ENCODE measurements around the gene LCE4A.

DNA sequence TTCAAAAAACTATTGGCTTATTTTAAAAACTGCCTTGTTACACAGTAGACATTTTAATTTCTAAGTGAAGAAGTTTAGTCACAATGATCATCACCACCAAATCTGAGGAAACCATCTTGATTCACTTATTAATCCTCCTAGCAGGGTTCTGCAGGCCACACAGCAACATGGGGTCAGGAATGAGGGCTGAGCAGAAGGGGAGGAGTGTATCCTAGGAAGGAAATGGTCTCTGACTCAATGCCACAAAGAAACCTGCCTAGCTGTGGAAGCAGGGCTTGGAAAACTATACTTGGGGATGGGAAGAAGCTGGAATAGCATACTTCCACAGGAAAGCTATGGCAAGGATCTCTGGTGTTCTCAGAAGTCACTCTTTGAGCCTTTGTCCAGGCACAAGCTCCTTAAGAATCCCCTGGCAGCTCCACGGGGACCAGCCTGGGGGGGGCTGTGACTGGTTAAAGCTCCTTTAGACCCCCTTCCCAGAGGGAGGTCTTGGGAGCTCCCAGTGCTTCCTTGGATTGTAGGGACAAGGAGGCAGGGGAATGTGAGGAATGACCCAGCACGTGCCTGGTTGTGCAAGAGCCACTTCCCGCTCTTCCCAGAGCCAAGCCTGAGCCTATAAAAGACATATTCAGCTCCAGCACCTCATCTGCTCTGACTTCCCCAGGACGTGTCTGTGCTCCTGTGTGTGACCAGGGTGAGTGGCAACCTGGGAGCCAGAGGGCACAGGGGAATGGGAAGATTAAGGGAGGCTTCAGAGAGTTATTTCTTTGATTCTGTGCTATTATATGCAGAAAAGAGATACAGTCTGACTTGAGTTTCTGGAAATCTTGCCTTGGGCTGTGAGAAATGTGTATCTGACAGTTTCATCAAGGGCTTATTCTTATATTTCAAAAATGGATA, 10.0 kb upstream of the LCE4A start, which contains the start of gene LCE2A:
- no peak for TF ChIP-seq YY1 (IDR thresholded peaks at IDR 0.05; ENCODE audit: low read depth)
- TF ChIP-seq TAF1 (IDR thresholded peaks at IDR 0.05; ENCODE audit: low read depth): no peak
- TF ChIP-seq, protein P1, sequence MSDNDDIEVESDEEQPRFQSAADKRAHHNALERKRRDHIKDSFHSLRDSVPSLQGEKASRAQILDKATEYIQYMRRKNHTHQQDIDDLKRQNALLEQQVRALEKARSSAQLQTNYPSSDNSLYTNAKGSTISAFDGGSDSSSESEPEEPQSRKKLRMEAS (IDR thresholded peaks at IDR 0.05): no peak
- no peak for TF ChIP-seq ZBTB7A (IDR thresholded peaks at IDR 0.05; ENCODE audit: low read depth)
- TF ChIP-seq TEAD4 (IDR thresholded peaks at IDR 0.05): no peak
- no peak for TF ChIP-seq CREB1 (IDR thresholded peaks at IDR 0.05; ENCODE audit: low read depth)
- TF ChIP-seq EP300 (IDR thresholded peaks at IDR 0.05; ENCODE audit: borderline replicate concordance): no peak
- TF ChIP-seq CEBPB (IDR thresholded peaks at IDR 0.05): no peak
- TF ChIP-seq EGR1 (IDR thresholded peaks at IDR 0.05): no peak
- TF ChIP-seq, protein P2, sequence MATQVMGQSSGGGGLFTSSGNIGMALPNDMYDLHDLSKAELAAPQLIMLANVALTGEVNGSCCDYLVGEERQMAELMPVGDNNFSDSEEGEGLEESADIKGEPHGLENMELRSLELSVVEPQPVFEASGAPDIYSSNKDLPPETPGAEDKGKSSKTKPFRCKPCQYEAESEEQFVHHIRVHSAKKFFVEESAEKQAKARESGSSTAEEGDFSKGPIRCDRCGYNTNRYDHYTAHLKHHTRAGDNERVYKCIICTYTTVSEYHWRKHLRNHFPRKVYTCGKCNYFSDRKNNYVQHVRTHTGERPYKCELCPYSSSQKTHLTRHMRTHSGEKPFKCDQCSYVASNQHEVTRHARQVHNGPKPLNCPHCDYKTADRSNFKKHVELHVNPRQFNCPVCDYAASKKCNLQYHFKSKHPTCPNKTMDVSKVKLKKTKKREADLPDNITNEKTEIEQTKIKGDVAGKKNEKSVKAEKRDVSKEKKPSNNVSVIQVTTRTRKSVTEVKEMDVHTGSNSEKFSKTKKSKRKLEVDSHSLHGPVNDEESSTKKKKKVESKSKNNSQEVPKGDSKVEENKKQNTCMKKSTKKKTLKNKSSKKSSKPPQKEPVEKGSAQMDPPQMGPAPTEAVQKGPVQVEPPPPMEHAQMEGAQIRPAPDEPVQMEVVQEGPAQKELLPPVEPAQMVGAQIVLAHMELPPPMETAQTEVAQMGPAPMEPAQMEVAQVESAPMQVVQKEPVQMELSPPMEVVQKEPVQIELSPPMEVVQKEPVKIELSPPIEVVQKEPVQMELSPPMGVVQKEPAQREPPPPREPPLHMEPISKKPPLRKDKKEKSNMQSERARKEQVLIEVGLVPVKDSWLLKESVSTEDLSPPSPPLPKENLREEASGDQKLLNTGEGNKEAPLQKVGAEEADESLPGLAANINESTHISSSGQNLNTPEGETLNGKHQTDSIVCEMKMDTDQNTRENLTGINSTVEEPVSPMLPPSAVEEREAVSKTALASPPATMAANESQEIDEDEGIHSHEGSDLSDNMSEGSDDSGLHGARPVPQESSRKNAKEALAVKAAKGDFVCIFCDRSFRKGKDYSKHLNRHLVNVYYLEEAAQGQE (IDR thresholded peaks at IDR 0.05; ENCODE audit: low read depth): no peak
- TF ChIP-seq FOXM1 (IDR thresholded peaks at IDR 0.05; ENCODE audit: borderline replicate concordance, low read depth): no peak
- no peak for TF ChIP-seq RAD21 (IDR thresholded peaks at IDR 0.05; ENCODE audit: low read depth)
